ENCODE data around the gene SLC36A1. TPM values are rescaled to one million over a fixed set of nuclear protein-coding genes. Genes with fewer than 3 reads are reported as not detected.
A peak's percentile ranks its signal among the peaks of the same experiment; 100 is the strongest.

SLC36A1 gene
- total RNA-seq, 1 donor from 2014 or later: 49.7 TPM

GRCh38 chr5:151448038-151448985, 909 bp downstream of the SLC36A1 start:
- peak overlapping the region; percentile 89 for H3K4me3 Mint-ChIP-seq (ENCODE audit: unreplicated experiment)
- no peak for DNase-seq (ENCODE audit: low spot score)
- H3K4me1 Mint-ChIP-seq (ENCODE audit: low read depth): peaks cover 47% of the 10 kb centered on the region
- H3K36me3 Mint-ChIP-seq (ENCODE audit: low read depth): peaks cover 5% of the 10 kb centered on the region
- peaks cover 7% of the 10 kb centered on the region for H3K9me3 Mint-ChIP-seq (ENCODE audit: low read depth)
- peak; percentile 25 for TF ChIP-seq CTCF (IDR thresholded peaks at IDR 0.05)
- peaks cover 17% of the 10 kb centered on the region for H3K27me3 Mint-ChIP-seq (ENCODE audit: low read depth)
- H3K27ac Mint-ChIP-seq (ENCODE audit: unreplicated experiment): peak overlapping the region; percentile 95

GRCh38 chr5:151449297-151449696, 1.9 kb downstream of the SLC36A1 start:
- TF ChIP-seq CTCF (IDR thresholded peaks at IDR 0.05): no peak
- H3K4me3 Mint-ChIP-seq (ENCODE audit: unreplicated experiment): peak overlapping the region; percentile 89
- H3K27ac Mint-ChIP-seq (ENCODE audit: unreplicated experiment): no peak overlapping the region
- peaks cover 5% of the 10 kb centered on the region for H3K36me3 Mint-ChIP-seq (ENCODE audit: low read depth)
- peaks cover 7% of the 10 kb centered on the region for H3K9me3 Mint-ChIP-seq (ENCODE audit: low read depth)
- DNase-seq (ENCODE audit: low spot score): no peak
- H3K27me3 Mint-ChIP-seq (ENCODE audit: low read depth): peaks cover 11% of the 10 kb centered on the region
- H3K4me1 Mint-ChIP-seq (ENCODE audit: low read depth): peaks cover 53% of the 10 kb centered on the region

GRCh38 chr5:151449839-151450238, 2.4 kb downstream of the SLC36A1 start:
- peaks cover 10% of the 10 kb centered on the region for H3K27me3 Mint-ChIP-seq (ENCODE audit: low read depth)
- no peak for TF ChIP-seq CTCF (IDR thresholded peaks at IDR 0.05)
- peaks cover 4% of the 10 kb centered on the region for H3K36me3 Mint-ChIP-seq (ENCODE audit: low read depth)
- DNase-seq (ENCODE audit: low spot score): no peak
- H3K4me3 Mint-ChIP-seq (ENCODE audit: unreplicated experiment): peak overlapping the region; percentile 89
- peaks cover 5% of the 10 kb centered on the region for H3K9me3 Mint-ChIP-seq (ENCODE audit: low read depth)
- H3K4me1 Mint-ChIP-seq (ENCODE audit: low read depth): peaks cover 57% of the 10 kb centered on the region
- H3K27ac Mint-ChIP-seq (ENCODE audit: unreplicated experiment): peak overlapping the region; percentile 29

- Mint-ChIP-seq H3K4me3 (ENCODE audit: unreplicated experiment) (no peak overlapping the region), H3K9me3 (ENCODE audit: low read depth) (peaks cover under 1% of the 10 kb centered on the region), H3K27me3 (ENCODE audit: low read depth) (peaks cover 4% of the 10 kb centered on the region), H3K36me3 (ENCODE audit: low read depth) (no peaks in the 10 kb centered on the region), H3K27ac (ENCODE audit: unreplicated experiment) (no peak overlapping the region), H3K4me1 (ENCODE audit: low read depth) (peaks cover 59% of the 10 kb centered on the region)
- TF ChIP-seq CTCF (IDR thresholded peaks at IDR 0.05): no peak
- DNase-seq (ENCODE audit: low spot score): no peak
Measured at GRCh38 chr5:151450605-151451004, 3.2 kb downstream of the SLC36A1 start.

GRCh38 chr5:151451626-151452520, 4.5 kb downstream of the SLC36A1 start:
- TF ChIP-seq CTCF (IDR thresholded peaks at IDR 0.05): no peak
- Mint-ChIP-seq H3K27me3 (ENCODE audit: low read depth) (no peaks in the 10 kb centered on the region), H3K4me1 (ENCODE audit: low read depth) (peaks cover 62% of the 10 kb centered on the region), H3K4me3 (ENCODE audit: unreplicated experiment) (peak overlapping the region; percentile 47), H3K9me3 (ENCODE audit: low read depth) (no peaks in the 10 kb centered on the region), H3K27ac (ENCODE audit: unreplicated experiment) (peak overlapping the region; percentile 95), H3K36me3 (ENCODE audit: low read depth) (no peaks in the 10 kb centered on the region)
- DNase-seq (ENCODE audit: low spot score): no peak
